GM21786 (cell line): ENCODE measurements around the gene RPL21.
"Not testable (repeated sequence)": the region's sequence is repeated elsewhere in the genome, so short reads cannot be mapped to it uniquely, and the experiment has no call there.

Experiments
- ATAC-seq: cut with Tn5 transposase; IDR thresholded peaks from one replicate; pipeline ENCODE4 v1.9.1; 2021; ENCODE audit not compliant: unreplicated experiment

RPL21 gene

GRCh38 chr13:27283906-27284493 lies 32.6 kb downstream of the RPL21 start:
- ATAC-seq = no peak

- ATAC-seq = no peak
Measured at GRCh38 chr13:27288392-27288791, 37.0 kb downstream of the RPL21 start.

- ATAC-seq = no peak
Measured at GRCh38 chr13:27289011-27289665, 37.8 kb downstream of the RPL21 start.

GRCh38 chr13:27290715-27291114 lies 39.4 kb downstream of the RPL21 start:
- no peak for ATAC-seq

- ATAC-seq = not testable (repeated sequence)
Measured at GRCh38 chr13:27291967-27292366, 40.6 kb downstream of the RPL21 start.

GRCh38 chr13:27293076-27293691 lies 41.8 kb downstream of the RPL21 start:
- no peak for ATAC-seq

GRCh38 chr13:27293873-27294515 lies 42.6 kb downstream of the RPL21 start:
- ATAC-seq = no peak

GRCh38 chr13:27295096-27295495 lies 43.7 kb downstream of the RPL21 start:
- ATAC-seq = no peak

GRCh38 chr13:27295660-27296059 lies 44.3 kb downstream of the RPL21 start:
- ATAC-seq = no peak

GRCh38 chr13:27296496-27296895 lies 45.1 kb downstream of the RPL21 start:
- ATAC-seq = no peak

GRCh38 chr13:27298849-27299248 lies 47.5 kb downstream of the RPL21 start:
- ATAC-seq = no peak

GRCh38 chr13:27300406-27300805 lies 49.0 kb downstream of the RPL21 start:
- not testable (repeated sequence) for ATAC-seq

- ATAC-seq = no peak
Measured at GRCh38 chr13:27300941-27301586, 49.7 kb downstream of the RPL21 start.

GRCh38 chr13:27302643-27303262 lies 51.4 kb downstream of the RPL21 start:
- no peak for ATAC-seq

GRCh38 chr13:27304099-27304498 lies 52.7 kb downstream of the RPL21 start:
- ATAC-seq = no peak

- no peak for ATAC-seq
Measured at GRCh38 chr13:27304611-27305010, 53.3 kb downstream of the RPL21 start.
